OCI-LY1 (cell line): ENCODE measurements around the gene AGXT2.

Experiments used
- EZH2 ChIP-seq: fragments of 200-600 bp; sonication (generic), shearing (Covaris generic); IDR thresholded peaks from 2 replicates; pipeline ENCODE4 v1.8.0; 2017; ENCODE audit warnings: borderline replicate concordance, mixed run types, mild to moderate bottlenecking, antibody characterized with exemption, low read length, moderate library complexity, mixed read lengths
- TF ChIP-seq, protein P1 (sequence below): fragments of 200-600 bp; sonication (generic), shearing (Covaris generic); IDR thresholded peaks from 2 replicates; pipeline ENCODE4 v1.5.1; 2017; ENCODE audit warnings: mild to moderate bottlenecking, antibody characterized with exemption, low read length, moderate library complexity, mixed read lengths

DNA sequence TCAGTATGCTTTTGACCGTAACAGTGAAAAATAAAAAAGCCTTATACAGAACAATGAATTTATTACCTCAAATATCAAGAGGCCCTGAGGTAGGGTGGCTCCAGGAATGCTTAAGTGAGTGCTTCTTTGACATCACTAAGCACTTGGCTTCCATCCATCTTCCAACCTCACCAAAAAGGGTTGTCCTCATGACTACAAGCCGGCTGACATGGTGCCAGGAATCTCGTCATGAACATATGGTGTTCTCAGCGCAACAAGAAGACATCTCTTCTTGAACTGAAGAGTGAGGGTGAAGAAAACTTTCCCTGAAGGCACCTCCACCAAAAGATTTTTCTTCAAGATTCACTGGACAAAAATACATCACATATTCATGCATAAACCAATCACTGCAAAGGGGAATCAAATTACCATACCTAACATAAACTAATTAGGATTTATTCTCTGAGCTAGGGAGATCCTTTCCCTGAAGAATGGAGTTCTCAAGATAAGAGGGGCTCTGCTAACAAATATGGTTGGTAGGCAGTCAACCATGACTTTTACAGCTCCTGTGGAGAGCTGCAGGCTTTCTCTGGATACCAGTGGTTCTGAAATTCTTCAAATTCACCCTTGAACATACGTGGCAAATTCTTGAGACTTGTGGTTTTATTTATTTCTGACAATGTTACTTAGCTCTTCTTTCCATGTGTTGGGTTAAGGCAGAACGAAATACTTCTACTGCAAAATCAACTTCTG lies 49.5 kb downstream of the AGXT2 start:
- TF ChIP-seq, protein P1, sequence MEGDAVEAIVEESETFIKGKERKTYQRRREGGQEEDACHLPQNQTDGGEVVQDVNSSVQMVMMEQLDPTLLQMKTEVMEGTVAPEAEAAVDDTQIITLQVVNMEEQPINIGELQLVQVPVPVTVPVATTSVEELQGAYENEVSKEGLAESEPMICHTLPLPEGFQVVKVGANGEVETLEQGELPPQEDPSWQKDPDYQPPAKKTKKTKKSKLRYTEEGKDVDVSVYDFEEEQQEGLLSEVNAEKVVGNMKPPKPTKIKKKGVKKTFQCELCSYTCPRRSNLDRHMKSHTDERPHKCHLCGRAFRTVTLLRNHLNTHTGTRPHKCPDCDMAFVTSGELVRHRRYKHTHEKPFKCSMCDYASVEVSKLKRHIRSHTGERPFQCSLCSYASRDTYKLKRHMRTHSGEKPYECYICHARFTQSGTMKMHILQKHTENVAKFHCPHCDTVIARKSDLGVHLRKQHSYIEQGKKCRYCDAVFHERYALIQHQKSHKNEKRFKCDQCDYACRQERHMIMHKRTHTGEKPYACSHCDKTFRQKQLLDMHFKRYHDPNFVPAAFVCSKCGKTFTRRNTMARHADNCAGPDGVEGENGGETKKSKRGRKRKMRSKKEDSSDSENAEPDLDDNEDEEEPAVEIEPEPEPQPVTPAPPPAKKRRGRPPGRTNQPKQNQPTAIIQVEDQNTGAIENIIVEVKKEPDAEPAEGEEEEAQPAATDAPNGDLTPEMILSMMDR, result no peak
- no peak for TF ChIP-seq EZH2
